SKM-1 (cell line): Measurements from ENCODE around the gene PELI1.
A peak's percentile ranks its signal among the peaks of the same experiment; 100 is the strongest.

ENCODE experiments used
- DNase-seq: peaks from one replicate; lab custom pipeline; 2025; ENCODE audit not compliant: unreplicated experiment; lab: John Stamatoyannopoulos, UW

The PELI1 gene

GRCh38 chr2:64144057-64145013 is at the start of gene PELI1:
TSS of gene PELI1 (minus strand) at chr2:64144420. CDS start at chr2:64108310, 36,110 bp downstream.
- peak; percentile 89 for DNase-seq

GRCh38 chr2:64193491-64193890 is 49.3 kb upstream of the PELI1 start:
- no peak for DNase-seq

- DNase-seq: peak; percentile 64
Observed at GRCh38 chr2:64192664-64193105, 48.5 kb upstream of the PELI1 start.

- peak; percentile 84 for DNase-seq
Observed at GRCh38 chr2:64192125-64192479, 47.9 kb upstream of the PELI1 start.

- DNase-seq: no peak
Observed at GRCh38 chr2:64189586-64189985, 45.4 kb upstream of the PELI1 start.

- no peak for DNase-seq
Observed at GRCh38 chr2:64189167-64189566, 44.9 kb upstream of the PELI1 start.

- peak; percentile 65 for DNase-seq
Observed at GRCh38 chr2:64186699-64187605, 42.7 kb upstream of the PELI1 start.

- no peak for DNase-seq
Observed at GRCh38 chr2:64179582-64180321, 35.5 kb upstream of the PELI1 start.

GRCh38 chr2:64177315-64177714 is 33.1 kb upstream of the PELI1 start:
- DNase-seq: no peak

GRCh38 chr2:64175419-64176197 is 31.4 kb upstream of the PELI1 start:
- no peak for DNase-seq

- no peak for DNase-seq
Observed at GRCh38 chr2:64173156-64174135, 29.2 kb upstream of the PELI1 start.

- DNase-seq: no peak
Observed at GRCh38 chr2:64168756-64169155, 24.5 kb upstream of the PELI1 start.

- no peak for DNase-seq
Observed at GRCh38 chr2:64168201-64168600, 24.0 kb upstream of the PELI1 start.

GRCh38 chr2:64166637-64167420 is 22.6 kb upstream of the PELI1 start:
- DNase-seq: no peak

GRCh38 chr2:64166212-64166611 is 22.0 kb upstream of the PELI1 start:
- no peak for DNase-seq

- DNase-seq: no peak
Observed at GRCh38 chr2:64165706-64166105, 21.5 kb upstream of the PELI1 start.

- DNase-seq: no peak
Observed at GRCh38 chr2:64164629-64165028, 20.4 kb upstream of the PELI1 start.

GRCh38 chr2:64162516-64162915 is 18.3 kb upstream of the PELI1 start:
- DNase-seq: no peak
